GM18517 (cell line): ENCODE measurements around the gene ARHGEF4.

Source experiments
- ATAC-seq: cut with Tn5 transposase; IDR thresholded peaks from one replicate; pipeline ENCODE4 v1.9.1; 2021; ENCODE audit warnings: mild to moderate bottlenecking, moderate library complexity; ENCODE audit not compliant: unreplicated experiment

The ARHGEF4 gene

GRCh38 chr2:130832296-130832940 lies 4.3 kb upstream of the ARHGEF4 start:
- ATAC-seq = no peak

DNA sequence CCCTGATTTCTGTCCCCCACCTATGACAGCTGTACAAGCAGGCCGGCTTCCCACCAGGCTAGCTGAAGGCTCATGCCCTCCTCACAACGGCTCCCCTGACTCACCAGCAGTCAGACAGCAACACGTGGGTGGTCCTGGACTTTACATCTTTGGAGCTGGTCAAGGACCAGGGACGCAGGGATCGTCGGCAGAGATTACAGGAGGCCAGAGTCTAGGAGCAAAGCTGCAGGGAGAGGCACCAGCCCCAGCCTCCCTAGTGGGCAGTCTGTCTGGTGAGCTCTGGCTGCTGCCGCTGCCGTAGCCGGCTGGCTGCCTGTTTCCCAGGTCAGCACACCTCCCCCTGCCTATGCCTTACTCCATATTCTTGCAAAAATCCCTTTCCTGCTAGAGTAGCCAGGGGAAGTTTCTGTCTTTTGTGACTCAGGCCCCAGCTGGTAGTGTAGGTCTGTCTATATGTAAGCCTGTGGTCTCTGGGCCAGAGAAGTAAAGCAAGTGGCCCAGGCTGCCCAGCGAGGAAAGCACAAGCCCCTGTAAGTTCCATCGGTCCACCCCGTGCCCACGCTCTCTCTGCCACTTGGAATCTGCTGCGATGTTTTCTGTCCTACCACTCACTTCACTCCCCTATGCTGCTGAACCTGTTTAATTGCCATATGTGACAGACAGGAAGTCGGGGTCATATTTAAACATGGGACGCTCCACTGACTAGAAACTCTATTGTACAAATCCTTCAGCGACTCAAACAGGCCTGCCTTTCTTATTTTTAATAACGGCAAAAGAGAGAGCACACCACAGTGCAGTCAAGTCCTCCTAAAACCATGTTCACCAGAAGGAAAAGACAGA lies 2.4 kb upstream of the ARHGEF4 start:
- ATAC-seq = no peak

GRCh38 chr2:130834931-130835765 lies 1.6 kb upstream of the ARHGEF4 start:
- ATAC-seq = no peak

DNA sequence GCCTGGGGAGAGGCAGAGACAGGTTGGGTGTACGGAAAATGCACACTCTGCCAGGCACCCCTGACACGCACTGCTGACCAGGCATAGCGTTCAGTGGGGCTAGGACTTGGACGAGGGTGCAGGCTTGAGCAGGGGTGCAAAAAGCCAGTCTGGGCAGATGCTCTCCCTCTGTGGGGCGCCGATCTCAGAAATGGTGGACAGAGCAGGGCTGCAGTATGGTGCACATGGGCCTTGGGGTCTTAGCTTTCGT lies 1.0 kb upstream of the ARHGEF4 start:
- no peak for ATAC-seq

DNA sequence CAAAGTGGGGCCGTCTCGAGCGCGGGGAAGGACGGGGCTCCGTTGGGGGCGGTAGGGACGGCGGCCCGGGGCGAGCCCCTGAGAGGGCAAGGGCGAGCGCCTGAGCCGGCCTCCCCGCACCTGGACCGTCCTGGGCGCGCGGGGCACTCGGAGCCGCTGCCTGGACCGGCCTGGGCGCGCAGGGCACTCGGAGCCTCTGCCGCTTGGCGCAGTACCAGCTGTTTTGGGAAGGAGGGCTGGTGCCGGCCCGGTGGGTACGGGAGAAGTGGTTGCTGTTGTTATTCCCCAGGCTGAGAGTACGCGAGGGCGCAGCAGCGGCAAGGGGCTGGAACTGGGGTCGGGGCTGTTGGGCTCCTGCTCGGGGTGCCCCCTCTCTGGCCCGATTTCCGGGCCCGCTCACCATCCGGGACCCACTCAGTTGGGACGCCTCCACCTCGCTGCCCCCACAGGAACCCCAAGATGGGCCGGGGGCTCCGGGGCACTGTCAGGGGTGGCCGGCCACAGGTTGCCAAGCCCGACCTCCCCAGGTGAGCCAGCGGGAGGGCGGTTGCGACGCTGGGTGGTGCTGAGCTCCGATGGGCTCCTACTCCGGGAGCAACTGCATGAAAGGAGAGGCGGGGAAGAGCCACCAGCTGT lies 579 bp downstream of the ARHGEF4 start:
- ATAC-seq = peak; percentile 13

- ATAC-seq = no peak
Observed at GRCh38 chr2:130837811-130838565, 1.3 kb downstream of the ARHGEF4 start.

DNA sequence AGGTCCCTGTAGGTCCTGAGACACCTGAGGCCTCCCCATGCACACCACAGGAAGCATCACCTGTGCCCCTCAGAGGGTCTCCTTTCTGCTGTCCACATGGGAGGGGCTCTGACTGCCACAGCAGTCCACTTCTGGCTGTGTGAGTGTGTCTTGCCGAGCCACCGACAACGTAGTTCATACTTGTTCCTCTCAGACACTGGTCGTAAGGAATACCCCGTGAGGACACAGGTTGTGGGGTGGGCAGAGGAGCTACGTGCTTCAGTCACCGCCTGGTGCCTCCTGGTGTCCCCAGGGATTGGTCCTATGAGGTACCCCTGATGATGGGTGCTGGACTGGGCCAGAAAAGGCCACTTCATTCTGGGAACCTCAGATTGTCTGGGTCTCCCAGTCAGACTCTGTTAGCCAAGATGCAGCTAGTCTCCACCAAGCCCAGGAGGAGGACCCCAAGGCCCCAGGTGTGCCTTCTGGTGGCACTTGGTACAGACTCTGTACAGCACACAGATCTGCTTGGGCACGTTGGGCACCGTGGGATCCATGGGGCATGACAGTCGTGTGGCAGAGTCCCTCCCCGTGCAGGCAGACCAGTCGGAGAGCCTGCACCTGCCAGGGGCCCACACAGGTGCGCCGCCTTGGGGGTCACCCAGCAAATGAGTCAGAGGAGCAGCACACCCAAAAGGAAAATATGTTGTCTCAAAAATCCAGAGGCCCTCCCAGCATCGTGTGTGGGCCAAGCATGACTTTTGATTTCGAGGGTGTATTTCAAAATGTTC lies 2.5 kb downstream of the ARHGEF4 start:
- no peak for ATAC-seq

DNA sequence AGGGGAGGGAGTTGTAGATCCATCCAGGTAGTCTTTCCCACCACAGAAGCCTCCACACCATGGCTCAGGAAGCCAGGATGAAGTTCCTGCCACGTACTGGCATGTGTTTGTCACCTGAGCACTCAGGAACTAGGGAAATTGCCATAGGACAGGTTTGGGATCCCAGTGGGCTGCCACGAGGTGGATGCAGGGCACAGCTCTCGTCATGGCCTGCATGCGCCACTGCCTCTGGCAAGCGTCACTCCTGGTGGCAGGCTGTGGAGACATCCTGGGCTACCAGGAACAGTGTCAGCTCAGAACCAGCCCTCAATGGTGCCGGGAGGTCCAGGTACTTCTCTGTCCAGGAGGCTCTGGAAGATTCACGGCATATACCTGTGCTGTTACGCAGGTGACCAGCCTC lies 3.8 kb downstream of the ARHGEF4 start:
- no peak for ATAC-seq

- no peak for ATAC-seq
Observed at GRCh38 chr2:130841741-130842365, 5.1 kb downstream of the ARHGEF4 start.

DNA sequence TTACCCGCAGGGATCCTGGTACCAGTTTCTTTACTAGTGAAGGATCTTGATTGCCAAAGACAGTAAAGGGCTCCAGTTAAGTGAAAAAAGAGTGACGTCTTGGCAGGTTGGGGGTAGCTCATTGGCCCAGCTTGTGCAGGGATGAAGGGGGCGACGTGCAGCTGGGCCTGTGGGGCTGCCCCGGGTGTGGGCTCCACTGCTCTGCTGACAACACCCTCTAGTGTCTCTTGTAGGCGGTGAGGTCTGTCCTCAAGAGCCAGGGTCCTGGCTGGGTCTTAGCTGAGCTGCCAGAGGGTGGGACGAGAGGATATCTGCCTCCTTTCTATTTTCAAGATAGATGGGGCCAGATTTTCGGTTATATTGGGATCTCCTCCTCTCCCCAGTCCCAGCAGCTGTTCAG lies 6.1 kb downstream of the ARHGEF4 start:
- no peak for ATAC-seq

- no peak for ATAC-seq
Observed at GRCh38 chr2:130843321-130843985, 6.7 kb downstream of the ARHGEF4 start.

- ATAC-seq = no peak
Observed at GRCh38 chr2:130844161-130844560, 7.4 kb downstream of the ARHGEF4 start.

GRCh38 chr2:130845505-130846085 lies 8.9 kb downstream of the ARHGEF4 start:
- ATAC-seq = no peak

DNA sequence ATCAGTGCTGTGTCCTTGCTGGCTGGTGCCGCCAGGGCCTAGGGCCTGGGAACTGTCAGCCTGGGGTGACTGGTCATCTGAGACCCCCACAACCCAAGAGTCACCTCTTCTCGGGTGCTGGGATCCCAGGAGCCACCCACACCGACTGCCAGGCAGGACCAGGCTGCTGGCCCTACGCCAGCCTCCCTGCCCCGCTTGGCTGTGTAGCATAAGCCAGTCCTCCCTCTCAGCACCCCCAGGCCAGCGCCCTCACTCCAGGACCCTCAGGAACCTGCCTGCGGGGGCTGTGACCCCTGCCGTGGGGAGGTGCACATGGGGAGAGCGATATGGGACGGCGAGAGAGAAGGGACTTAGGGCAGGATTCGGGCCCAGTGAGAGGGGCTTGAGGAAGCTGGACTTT lies 9.5 kb downstream of the ARHGEF4 start:
- no peak for ATAC-seq

- ATAC-seq = no peak
Observed at GRCh38 chr2:130846686-130847375, 10.1 kb downstream of the ARHGEF4 start.

GRCh38 chr2:130847776-130848525 lies 11.2 kb downstream of the ARHGEF4 start:
- no peak for ATAC-seq

GRCh38 chr2:130848526-130849210 lies 12.0 kb downstream of the ARHGEF4 start:
- ATAC-seq = no peak
